OCI-LY3 (cell line): ENCODE results near the gene FMN1.

ENCODE experiments used
- EZH2phosphoT487 ChIP-seq: fragments of 200-600 bp; shearing (Covaris generic); IDR thresholded peaks from 2 replicates; pipeline ENCODE4 v1.6.1; 2018; ENCODE audit warnings: antibody characterized with exemption, mixed run types, low read depth
- TF ChIP-seq, protein P1 (sequence below): fragments of 200-600, 300-600 bp; sonication (generic); IDR thresholded peaks from 2 replicates; pipeline ENCODE4 v1.5.1; 2014; ENCODE audit warnings: antibody characterized with exemption, low read length, low read depth

DNA sequence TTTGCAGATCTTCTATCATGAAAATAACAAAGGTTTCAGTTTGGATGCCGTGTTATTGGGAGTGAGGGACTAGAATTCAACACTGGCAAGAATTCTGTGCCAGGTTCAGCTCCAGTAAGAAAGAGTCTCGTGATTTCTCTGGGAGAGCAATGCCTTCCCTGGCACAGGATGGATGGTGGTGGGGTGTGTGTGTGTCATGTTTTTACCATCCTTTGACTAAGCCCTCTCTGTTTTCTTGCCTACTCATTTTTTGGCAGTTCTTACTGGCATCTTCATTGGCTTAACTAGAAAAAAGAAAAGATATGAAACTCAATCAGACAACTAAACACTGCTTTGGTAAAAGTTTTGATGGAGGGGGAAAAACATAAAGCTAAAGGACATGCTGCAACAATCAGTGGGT, 86.6 kb downstream of the FMN1 start:
- no peak for TF ChIP-seq EZH2phosphoT487
- TF ChIP-seq, protein P1, sequence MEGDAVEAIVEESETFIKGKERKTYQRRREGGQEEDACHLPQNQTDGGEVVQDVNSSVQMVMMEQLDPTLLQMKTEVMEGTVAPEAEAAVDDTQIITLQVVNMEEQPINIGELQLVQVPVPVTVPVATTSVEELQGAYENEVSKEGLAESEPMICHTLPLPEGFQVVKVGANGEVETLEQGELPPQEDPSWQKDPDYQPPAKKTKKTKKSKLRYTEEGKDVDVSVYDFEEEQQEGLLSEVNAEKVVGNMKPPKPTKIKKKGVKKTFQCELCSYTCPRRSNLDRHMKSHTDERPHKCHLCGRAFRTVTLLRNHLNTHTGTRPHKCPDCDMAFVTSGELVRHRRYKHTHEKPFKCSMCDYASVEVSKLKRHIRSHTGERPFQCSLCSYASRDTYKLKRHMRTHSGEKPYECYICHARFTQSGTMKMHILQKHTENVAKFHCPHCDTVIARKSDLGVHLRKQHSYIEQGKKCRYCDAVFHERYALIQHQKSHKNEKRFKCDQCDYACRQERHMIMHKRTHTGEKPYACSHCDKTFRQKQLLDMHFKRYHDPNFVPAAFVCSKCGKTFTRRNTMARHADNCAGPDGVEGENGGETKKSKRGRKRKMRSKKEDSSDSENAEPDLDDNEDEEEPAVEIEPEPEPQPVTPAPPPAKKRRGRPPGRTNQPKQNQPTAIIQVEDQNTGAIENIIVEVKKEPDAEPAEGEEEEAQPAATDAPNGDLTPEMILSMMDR = no peak
